ENCODE results near the gene HS1BP3. TPM values are rescaled to one million over a fixed set of nuclear protein-coding genes. Genes with fewer than 3 reads are reported as not detected.

Gene HS1BP3
- total RNA-seq, 4 donors from 2014 or later, result 23.3 to 38.2 (median 34.2) TPM

GRCh38 chr2:20617081-20617575 is 33.8 kb downstream of the HS1BP3 start:
- Histone ChIP-seq H3K27me3 (no peaks in the 10 kb centered on the region), H3K9me3 (no peaks in the 10 kb centered on the region), H3K27ac (peak overlapping the region; percentile 90), H3K4me1 (peaks cover 84% of the 10 kb centered on the region), H3K36me3 (peaks cover 17% of the 10 kb centered on the region), H3K4me3 (no peak overlapping the region)
- TF ChIP-seq POLR2A (IDR thresholded peaks at IDR 0.05), result peak in 1 of 2 donors; percentile 7
- no peak for TF ChIP-seq EP300 (IDR thresholded peaks at IDR 0.05)
- 32% methylated on average over 10 of the region's 10 CpGs for WGBS
- peak; percentile 84 to 87 for DNase-seq (ENCODE audit: low spot score in 2 of 2)

GRCh38 chr2:20616341-20616871 is 34.5 kb downstream of the HS1BP3 start:
- Histone ChIP-seq H3K27me3 (no peaks in the 10 kb centered on the region), H3K4me1 (peaks cover 82% of the 10 kb centered on the region), H3K36me3 (peaks cover 10% of the 10 kb centered on the region), H3K4me3 (no peak overlapping the region), H3K27ac (peak overlapping the region; percentile 90), H3K9me3 (no peaks in the 10 kb centered on the region)
- peak; percentile 61 to 70 for DNase-seq (ENCODE audit: low spot score in 2 of 2)
- no peak for TF ChIP-seq CTCF (IDR thresholded peaks at IDR 0.05)
- TF ChIP-seq POLR2AphosphoS5 (IDR thresholded peaks at IDR 0.05), result no peak
- no peak for TF ChIP-seq POLR2A (IDR thresholded peaks at IDR 0.05)
- no peak for TF ChIP-seq EP300 (IDR thresholded peaks at IDR 0.05)
- WGBS, result 94% methylated on average over 4 of the region's 4 CpGs

DNA sequence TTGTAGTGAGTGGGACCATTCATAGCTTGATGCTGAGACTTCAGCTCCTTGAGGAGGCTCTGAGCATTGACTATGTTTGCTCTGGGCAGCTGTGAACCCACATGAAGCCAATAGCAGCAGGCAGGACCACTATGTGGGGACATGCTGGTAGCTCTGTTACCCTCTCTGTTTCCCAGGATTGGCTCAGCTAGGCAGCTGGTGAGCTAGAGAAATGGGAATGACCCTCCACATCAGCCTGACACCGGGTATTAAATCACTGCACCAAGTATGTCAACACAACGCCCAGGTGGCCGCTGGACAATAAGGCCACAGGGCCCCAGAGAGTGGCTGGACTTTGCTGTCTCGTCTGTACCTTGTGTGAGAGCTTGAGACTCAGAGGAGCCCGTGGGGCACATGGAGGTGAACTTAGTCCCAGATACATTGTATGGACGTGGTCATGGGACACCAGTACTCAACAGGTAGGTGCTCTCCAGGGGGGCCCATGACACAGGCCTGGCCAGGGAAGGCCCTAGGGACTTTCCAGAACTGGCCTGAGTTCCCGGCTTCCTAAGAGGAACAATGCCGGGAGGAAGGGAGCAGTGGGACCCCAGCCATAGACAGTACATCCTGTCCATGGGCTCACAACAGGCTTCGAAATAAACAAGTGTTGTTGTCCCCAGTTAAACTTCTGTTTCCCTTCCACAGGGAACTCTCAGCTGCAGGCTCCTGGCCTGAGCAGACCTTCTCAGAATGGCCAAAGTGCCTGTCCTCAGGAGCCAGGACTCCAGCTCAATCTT is 35.2 kb downstream of the HS1BP3 start:
- peak; percentile 71 to 74 for DNase-seq (ENCODE audit: low spot score in 2 of 2)
- peaks cover 75% of the 10 kb centered on the region for H3K4me1 ChIP-seq
- no peak for TF ChIP-seq CTCF (IDR thresholded peaks at IDR 0.05)
- no peak for TF ChIP-seq POLR2A (IDR thresholded peaks at IDR 0.05)
- TF ChIP-seq EP300 (IDR thresholded peaks at IDR 0.05), result no peak
- no peak for TF ChIP-seq POLR2AphosphoS5 (IDR thresholded peaks at IDR 0.05)
- H3K27ac ChIP-seq, result peak overlapping the region; percentile 90
- whole genome bisulfite sequencing, result 83% methylated on average over 8 of the region's 9 CpGs
- no peaks in the 10 kb centered on the region for H3K27me3 ChIP-seq
- H3K36me3 ChIP-seq, result peaks cover 4% of the 10 kb centered on the region
- no peaks in the 10 kb centered on the region for H3K9me3 ChIP-seq
- no peak overlapping the region for H3K4me3 ChIP-seq

DNA sequence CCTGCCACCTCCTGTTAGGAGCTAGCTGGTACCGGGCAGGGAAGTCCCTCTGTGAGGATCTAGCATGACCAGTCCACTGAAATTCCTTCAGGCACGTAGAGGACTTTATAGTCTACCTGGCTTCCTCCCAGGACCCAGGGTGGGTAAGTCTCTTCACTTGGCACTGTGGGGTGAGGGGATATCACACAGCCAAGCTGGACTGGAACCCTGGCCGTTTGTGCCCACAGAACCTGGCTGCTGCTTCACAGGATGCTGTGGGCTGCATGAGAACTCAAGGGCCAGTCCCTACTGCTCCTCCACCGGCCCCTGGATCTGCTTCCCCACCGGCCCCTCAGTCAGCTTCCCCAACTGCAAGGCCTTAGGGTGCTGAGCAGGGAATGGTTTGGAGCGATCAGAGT is 35.8 kb downstream of the HS1BP3 start:
- peak; percentile 59 to 63 for DNase-seq (ENCODE audit: low spot score in 2 of 2)
- no peak overlapping the region for H3K4me3 ChIP-seq
- WGBS, result 100% methylated on average over 2 of the region's 6 CpGs
- TF ChIP-seq EP300 (IDR thresholded peaks at IDR 0.05), result no peak
- no peak for TF ChIP-seq POLR2AphosphoS5 (IDR thresholded peaks at IDR 0.05)
- TF ChIP-seq POLR2A (IDR thresholded peaks at IDR 0.05), result no peak
- no peak for TF ChIP-seq CTCF (IDR thresholded peaks at IDR 0.05)
- peaks cover 70% of the 10 kb centered on the region for H3K4me1 ChIP-seq
- peak overlapping the region; percentile 90 for H3K27ac ChIP-seq
- no peaks in the 10 kb centered on the region for H3K36me3 ChIP-seq
- H3K9me3 ChIP-seq, result no peaks in the 10 kb centered on the region
- H3K27me3 ChIP-seq, result no peaks in the 10 kb centered on the region

- Histone ChIP-seq H3K4me1 (peaks cover 70% of the 10 kb centered on the region), H3K4me3 (no peak overlapping the region), H3K36me3 (no peaks in the 10 kb centered on the region), H3K9me3 (no peaks in the 10 kb centered on the region), H3K27ac (peak overlapping the region; percentile 90), H3K27me3 (no peaks in the 10 kb centered on the region)
- peak; percentile 54 to 56 for DNase-seq (ENCODE audit: low spot score in 2 of 2)
- no peak for TF ChIP-seq CTCF (IDR thresholded peaks at IDR 0.05)
- no peak for TF ChIP-seq EP300 (IDR thresholded peaks at IDR 0.05)
- TF ChIP-seq POLR2AphosphoS5 (IDR thresholded peaks at IDR 0.05), result no peak
- no peak for TF ChIP-seq POLR2A (IDR thresholded peaks at IDR 0.05)
- 58% methylated on average over 10 of the region's 14 CpGs for WGBS
Observed at GRCh38 chr2:20614201-20615067, 36.5 kb downstream of the HS1BP3 start.
